Peyer's patch (tissue), 4 donors: ENCODE measurements around the gene SMYD3. TPM values are rescaled to one million over a fixed set of nuclear protein-coding genes. Genes with fewer than 3 reads are reported as not detected.

ENCODE experiments used
- DNase-seq, 3 donors: peaks; one replicate each; pipeline ENCODE4 v3.0.0-alpha.2; 2017 to 2019
- H3K27ac ChIP-seq, 4 donors: fragments of 200-600 bp; sonication (generic); one replicate each; pipeline ENCODE4 v1.5.1; 2016 to 2019
- H3K27me3 ChIP-seq, 2 donors: fragments of 200-600 bp; sonication (generic); one replicate each; pipeline ENCODE4 v1.5.1; 2019
- H3K36me3 ChIP-seq, 3 donors: fragments of 200-600 bp; sonication (generic); one replicate each; pipeline ENCODE4 v1.5.1; 2016 to 2019
- H3K4me1 ChIP-seq, 4 donors: fragments of 200-600 bp; sonication (generic); one replicate each; pipeline ENCODE4 v1.5.1; 2016 to 2019
- H3K4me3 ChIP-seq, 4 donors: fragments of 200-600 bp; sonication (generic); 1 replicate in 3 of 4; 2 replicates in 1 of 4; pipeline ENCODE4 v1.5.1; 2016 to 2019; ENCODE audit warnings: mild to moderate bottlenecking in 1 of 4
- H3K9me3 ChIP-seq, 4 donors: fragments of 200-600 bp; sonication (generic); one replicate each; pipeline ENCODE4 v1.5.1; 2016 to 2019; ENCODE audit warnings: mild to moderate bottlenecking in 1 of 4
- POLR2A ChIP-seq, 2 donors: fragments of 450-650 bp; IDR thresholded peaks; one replicate each; pipeline ENCODE4 v1.5.1; 2017; ENCODE audit warnings: antibody characterized with exemption in 2 of 2, mild to moderate bottlenecking in 2 of 2, moderate library complexity in 2 of 2
- total RNA-seq, 4 donors: library from RNA; depleted of rRNA; stranded (reverse); fragments of >200 nt; gene quantifications; one replicate each; pipeline ENCODE4 v1.1.0, GENCODE V29; 2016
- TF ChIP-seq, protein P1 (sequence below), 6 experiments: fragments of 450-650 bp in 4 of 6; fragments of 200-600 bp in 2 of 6; sonication (generic) in 1 of 6; IDR thresholded peaks; one replicate each; pipeline ENCODE4 v1.5.1; 2017 to 2019; ENCODE audit warnings: antibody characterized with exemption in 6 of 6, mild to moderate bottlenecking in 3 of 6, moderate library complexity in 1 of 6

Gene SMYD3
- total RNA-seq, 4 donors from 2014 or later = 19.8 to 55.3 (median 26.9) TPM

DNA sequence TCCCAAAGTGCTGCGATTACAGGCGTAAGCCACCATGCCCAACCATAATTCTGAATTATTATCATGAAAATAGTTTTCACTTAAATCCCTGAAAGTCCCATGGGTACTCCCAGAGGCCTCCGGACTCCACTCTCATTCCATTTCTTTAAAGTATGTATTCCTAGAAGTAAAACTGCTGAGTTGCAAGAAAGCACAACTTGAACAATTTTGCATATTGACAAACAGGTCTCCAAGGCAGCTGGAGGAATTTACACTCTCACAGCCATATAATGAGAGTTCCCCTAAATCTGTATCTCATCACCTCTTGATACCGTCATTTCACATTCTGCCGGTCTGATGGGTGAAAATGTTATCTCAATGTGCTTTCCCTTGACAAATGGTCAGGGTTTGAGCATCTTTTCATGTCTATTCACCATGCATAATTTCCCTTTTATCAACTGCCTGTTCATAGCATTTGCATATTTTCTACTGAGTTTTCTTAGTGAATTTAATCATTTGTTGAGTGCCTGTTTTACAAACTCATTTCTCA, 129.4 kb downstream of the SMYD3 start:
- DNase-seq = no peak
- H3K27ac ChIP-seq = no peak overlapping the region
- H3K4me1 ChIP-seq = no peaks in the 10 kb centered on the region
- H3K9me3 ChIP-seq = no peaks in the 10 kb centered on the region
- H3K4me3 ChIP-seq = no peak overlapping the region
- no peaks in the 10 kb centered on the region for H3K36me3 ChIP-seq
- no peaks in the 10 kb centered on the region for H3K27me3 ChIP-seq
- TF ChIP-seq, protein P1, sequence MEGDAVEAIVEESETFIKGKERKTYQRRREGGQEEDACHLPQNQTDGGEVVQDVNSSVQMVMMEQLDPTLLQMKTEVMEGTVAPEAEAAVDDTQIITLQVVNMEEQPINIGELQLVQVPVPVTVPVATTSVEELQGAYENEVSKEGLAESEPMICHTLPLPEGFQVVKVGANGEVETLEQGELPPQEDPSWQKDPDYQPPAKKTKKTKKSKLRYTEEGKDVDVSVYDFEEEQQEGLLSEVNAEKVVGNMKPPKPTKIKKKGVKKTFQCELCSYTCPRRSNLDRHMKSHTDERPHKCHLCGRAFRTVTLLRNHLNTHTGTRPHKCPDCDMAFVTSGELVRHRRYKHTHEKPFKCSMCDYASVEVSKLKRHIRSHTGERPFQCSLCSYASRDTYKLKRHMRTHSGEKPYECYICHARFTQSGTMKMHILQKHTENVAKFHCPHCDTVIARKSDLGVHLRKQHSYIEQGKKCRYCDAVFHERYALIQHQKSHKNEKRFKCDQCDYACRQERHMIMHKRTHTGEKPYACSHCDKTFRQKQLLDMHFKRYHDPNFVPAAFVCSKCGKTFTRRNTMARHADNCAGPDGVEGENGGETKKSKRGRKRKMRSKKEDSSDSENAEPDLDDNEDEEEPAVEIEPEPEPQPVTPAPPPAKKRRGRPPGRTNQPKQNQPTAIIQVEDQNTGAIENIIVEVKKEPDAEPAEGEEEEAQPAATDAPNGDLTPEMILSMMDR (IDR thresholded peaks at IDR 0.05) = no peak
- no peak for TF ChIP-seq POLR2A (IDR thresholded peaks at IDR 0.05)

DNA sequence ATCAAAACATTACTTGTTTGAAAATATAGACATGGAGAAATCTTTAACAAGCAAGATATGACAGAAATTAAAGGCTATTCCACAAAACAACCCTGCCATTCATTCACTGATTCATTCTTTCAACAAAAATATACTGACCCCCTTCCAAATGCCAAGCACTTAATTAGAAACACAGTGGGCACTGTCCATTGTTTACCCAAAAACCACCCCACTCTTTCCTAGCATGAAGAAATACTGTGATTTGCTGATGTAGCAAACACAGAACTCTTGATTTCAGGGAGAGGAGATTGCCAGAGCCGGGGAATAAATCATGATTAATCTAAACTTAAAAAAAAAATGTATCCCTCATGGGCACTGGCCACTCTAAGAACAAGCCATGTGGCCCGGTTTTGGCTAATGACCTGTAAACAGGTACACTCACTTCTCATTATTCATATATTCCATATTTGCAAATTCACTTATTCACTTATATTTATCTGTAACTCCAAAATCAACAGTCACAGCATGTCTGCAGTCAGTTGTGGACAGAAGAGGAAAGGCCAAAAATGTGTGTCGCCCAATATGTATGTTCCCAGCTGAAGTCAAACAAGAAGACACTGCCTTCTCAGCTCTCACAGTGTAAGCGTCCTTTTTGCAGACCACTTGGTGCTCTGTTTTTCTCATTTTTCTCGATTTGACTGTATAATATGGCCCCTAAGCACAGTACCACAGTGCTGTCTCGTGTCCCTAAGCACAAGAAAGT, 133.1 kb downstream of the SMYD3 start:
- TF ChIP-seq, protein P1 (IDR thresholded peaks at IDR 0.05) = no peak
- no peak for TF ChIP-seq POLR2A (IDR thresholded peaks at IDR 0.05)
- Histone ChIP-seq H3K4me1 (no peaks in the 10 kb centered on the region), H3K4me3 (no peak overlapping the region), H3K9me3 (no peaks in the 10 kb centered on the region), H3K27me3 (no peaks in the 10 kb centered on the region), H3K36me3 (no peaks in the 10 kb centered on the region), H3K27ac (no peak overlapping the region)
- no peak for DNase-seq

DNA sequence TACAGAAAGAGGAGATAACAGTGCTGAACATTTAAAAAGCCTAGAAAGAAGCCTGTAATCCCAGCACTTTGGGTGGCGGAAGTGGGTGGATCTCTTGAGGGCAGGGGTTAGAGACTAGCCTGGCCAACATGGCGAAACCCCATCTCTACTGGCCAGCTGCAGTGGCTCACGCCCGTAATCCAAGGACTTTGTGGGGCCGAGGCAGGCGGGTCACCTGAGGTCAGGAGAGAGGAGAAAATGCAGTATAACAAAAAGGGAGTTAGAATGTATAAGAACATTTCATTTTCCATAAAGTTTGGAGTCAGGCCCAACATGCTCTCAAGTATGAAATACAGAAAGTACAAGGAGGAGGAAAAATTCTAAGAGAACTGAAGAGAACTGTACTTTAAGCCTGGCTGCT, 134.5 kb downstream of the SMYD3 start:
- no peaks in the 10 kb centered on the region for H3K4me1 ChIP-seq
- H3K9me3 ChIP-seq = no peaks in the 10 kb centered on the region
- no peak overlapping the region for H3K4me3 ChIP-seq
- no peak overlapping the region for H3K27ac ChIP-seq
- no peaks in the 10 kb centered on the region for H3K36me3 ChIP-seq
- TF ChIP-seq, protein P1 (IDR thresholded peaks at IDR 0.05) = no peak
- TF ChIP-seq POLR2A (IDR thresholded peaks at IDR 0.05) = no peak
- DNase-seq = no peak
- H3K27me3 ChIP-seq = no peaks in the 10 kb centered on the region

DNA sequence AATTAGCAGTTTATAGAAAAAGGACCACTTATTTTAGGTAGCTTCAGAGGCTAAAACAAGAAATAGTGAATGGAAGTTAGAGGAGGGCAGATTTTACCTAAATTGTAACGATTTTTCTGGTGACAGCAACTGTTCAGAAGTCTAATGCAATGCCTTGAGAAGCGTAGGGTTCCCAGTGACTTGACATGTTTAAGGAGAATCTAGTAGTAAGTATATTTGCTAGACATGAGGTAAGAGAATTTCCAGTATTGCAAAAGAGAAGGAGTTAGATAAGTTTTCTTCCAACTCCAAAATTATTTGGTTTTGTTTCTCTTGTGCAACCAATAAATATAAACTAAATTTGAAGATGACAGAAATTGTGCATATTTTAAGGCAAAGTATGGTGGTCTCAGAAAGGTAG, 140.0 kb downstream of the SMYD3 start:
- Histone ChIP-seq H3K36me3 (no peaks in the 10 kb centered on the region), H3K27me3 (no peaks in the 10 kb centered on the region), H3K4me1 (no peaks in the 10 kb centered on the region), H3K27ac (no peak overlapping the region), H3K4me3 (no peak overlapping the region), H3K9me3 (no peaks in the 10 kb centered on the region)
- TF ChIP-seq, protein P1 (IDR thresholded peaks at IDR 0.05) = no peak
- TF ChIP-seq POLR2A (IDR thresholded peaks at IDR 0.05) = no peak
- DNase-seq = no peak

DNA sequence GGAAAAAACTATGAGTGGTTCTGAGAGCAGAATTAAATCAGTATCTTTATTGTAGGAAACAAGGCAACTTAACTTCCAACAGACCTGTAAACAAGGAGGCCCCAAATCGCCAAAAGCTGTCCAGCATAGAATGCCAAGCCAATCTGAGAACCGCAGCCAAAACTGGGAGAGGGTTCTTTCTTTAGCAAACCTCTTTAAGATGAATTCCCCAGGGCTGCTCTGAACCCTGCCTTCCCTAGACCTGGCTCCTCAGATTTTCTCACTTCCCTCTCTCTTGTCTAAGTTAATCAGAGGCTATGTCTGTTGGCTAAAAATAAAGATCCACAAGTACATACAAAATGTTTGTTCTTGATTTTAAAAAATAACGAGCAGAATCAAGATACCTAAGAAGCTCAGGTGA, 141.4 kb downstream of the SMYD3 start:
- TF ChIP-seq, protein P1 (IDR thresholded peaks at IDR 0.05) = no peak
- TF ChIP-seq POLR2A (IDR thresholded peaks at IDR 0.05) = no peak
- Histone ChIP-seq H3K27ac (no peak overlapping the region), H3K4me3 (no peak overlapping the region), H3K27me3 (no peaks in the 10 kb centered on the region), H3K4me1 (no peaks in the 10 kb centered on the region), H3K9me3 (no peaks in the 10 kb centered on the region), H3K36me3 (no peaks in the 10 kb centered on the region)
- no peak for DNase-seq
